Caco-2 (cell line): ENCODE measurements around the gene PRSS53. TPM values are rescaled to one million over a fixed set of nuclear protein-coding genes. Genes with fewer than 3 reads are reported as not detected.
A peak's percentile ranks its signal among the peaks of the same experiment; 100 is the strongest.

Experiments
- BruUV-seq: library from RNA; stranded (reverse); fragments of 400-500 nt; replicated peaks from 2 replicates; lab custom pipeline; 2021; lab: Mats Ljungman, UMichigan
- CTCF ChIA-PET: fragments of 300-600 bp; sonication (Branson Sonifier 250); formaldehyde crosslinking; loops from one replicate; lab custom pipeline; 2022; ENCODE audit warnings: antibody characterized with exemption; lab: Charles Lee
- POLR2A ChIA-PET: fragments of 300-600 bp; sonication (Branson Sonifier 250); formaldehyde crosslinking; loops from one replicate; lab custom pipeline; 2022; ENCODE audit warnings: antibody characterized with exemption; lab: Charles Lee
- DNase-seq, 2 experiments: peaks; one replicate each; pipeline versions ENCODE4 v3.0.0 to v3.0.0-alpha.2; 2020 to 2022
- H3K27me3 ChIP-seq: replicated peaks from 2 replicates; pipeline ENCODE4 v1.6.0; 2011; ENCODE audit warnings: low read length; ENCODE audit not compliant: control insufficient read depth, insufficient read depth
- H3K36me3 ChIP-seq: 2 replicates; pipeline ENCODE4 v1.5.1; 2011; ENCODE audit warnings: low read length; ENCODE audit not compliant: control insufficient read depth, insufficient read depth
- H3K4me1 ChIP-seq: fragments of 250-450 bp; sonication (Bioruptor Pico); 2 replicates; pipeline ENCODE4 v1.5.1; 2020; ENCODE audit warnings: mild to moderate bottlenecking
- H3K4me3 ChIP-seq: 2 replicates; pipeline ENCODE4 v1.5.1; 2011; ENCODE audit warnings: low read depth, mild to moderate bottlenecking, control low read depth, low read length
- H3K9me3 ChIP-seq: fragments of 250-450 bp; sonication (Bioruptor Pico); 2 replicates; pipeline ENCODE4 v1.5.1; 2020; ENCODE audit warnings: mild to moderate bottlenecking, moderate library complexity
- H3K27ac Mint-ChIP-seq: one replicate; pipeline ENCODE4 v1.8.0; 2022; ENCODE audit warnings: mixed read lengths; ENCODE audit not compliant: unreplicated experiment
- H3K27me3 Mint-ChIP-seq: one replicate; pipeline ENCODE4 v1.8.0; 2022; ENCODE audit warnings: mixed read lengths; ENCODE audit not compliant: insufficient read depth, unreplicated experiment
- H3K36me3 Mint-ChIP-seq: one replicate; pipeline ENCODE4 v1.8.0; 2022; ENCODE audit warnings: mild to moderate bottlenecking, mixed read lengths; ENCODE audit not compliant: insufficient read depth, unreplicated experiment
- H3K4me1 Mint-ChIP-seq: one replicate; pipeline ENCODE4 v1.8.0; 2022; ENCODE audit warnings: low read depth, mixed read lengths; ENCODE audit not compliant: unreplicated experiment
- H3K4me3 Mint-ChIP-seq: one replicate; pipeline ENCODE4 v1.8.0; 2022; ENCODE audit warnings: mild to moderate bottlenecking, moderate library complexity, mixed read lengths; ENCODE audit not compliant: unreplicated experiment
- H3K9me3 Mint-ChIP-seq: one replicate; pipeline ENCODE4 v1.8.0; 2022; ENCODE audit warnings: mixed read lengths; ENCODE audit not compliant: unreplicated experiment
- intact Hi-C: fragments of 100-400 bp; cut with micrococcal nuclease; formaldehyde crosslinking; loops from one replicate; pipeline ENCODE4 v1.10.0; 2022; ENCODE audit not compliant: unreplicated experiment
- total RNA-seq: library from RNA; stranded (reverse); gene quantifications from 2 replicates; pipeline ENCODE4 v1.2.3, GENCODE V29; 2022
- TF ChIP-seq, protein P1 (sequence below), 2 experiments: fragments of 200-600 bp in 1 of 2; IDR thresholded peaks; 1 replicate in 1 of 2; 2 replicates in 1 of 2; pipeline versions ENCODE4 v1.5.1 to v1.8.0; 2011 to 2022; ENCODE audit warnings: antibody characterized with exemption in 1 of 2, control low read depth in 1 of 2, inconsistent platforms in 1 of 2, low read depth in 1 of 2, low read length in 1 of 2, mild to moderate bottlenecking in 1 of 2, moderate library complexity in 1 of 2; ENCODE audit not compliant: insufficient read depth in 1 of 2, severe bottlenecking in 1 of 2, unreplicated experiment in 1 of 2

Gene PRSS53
- total RNA-seq, 1 experiment from 2014 or later, result 1.8 TPM

DNA sequence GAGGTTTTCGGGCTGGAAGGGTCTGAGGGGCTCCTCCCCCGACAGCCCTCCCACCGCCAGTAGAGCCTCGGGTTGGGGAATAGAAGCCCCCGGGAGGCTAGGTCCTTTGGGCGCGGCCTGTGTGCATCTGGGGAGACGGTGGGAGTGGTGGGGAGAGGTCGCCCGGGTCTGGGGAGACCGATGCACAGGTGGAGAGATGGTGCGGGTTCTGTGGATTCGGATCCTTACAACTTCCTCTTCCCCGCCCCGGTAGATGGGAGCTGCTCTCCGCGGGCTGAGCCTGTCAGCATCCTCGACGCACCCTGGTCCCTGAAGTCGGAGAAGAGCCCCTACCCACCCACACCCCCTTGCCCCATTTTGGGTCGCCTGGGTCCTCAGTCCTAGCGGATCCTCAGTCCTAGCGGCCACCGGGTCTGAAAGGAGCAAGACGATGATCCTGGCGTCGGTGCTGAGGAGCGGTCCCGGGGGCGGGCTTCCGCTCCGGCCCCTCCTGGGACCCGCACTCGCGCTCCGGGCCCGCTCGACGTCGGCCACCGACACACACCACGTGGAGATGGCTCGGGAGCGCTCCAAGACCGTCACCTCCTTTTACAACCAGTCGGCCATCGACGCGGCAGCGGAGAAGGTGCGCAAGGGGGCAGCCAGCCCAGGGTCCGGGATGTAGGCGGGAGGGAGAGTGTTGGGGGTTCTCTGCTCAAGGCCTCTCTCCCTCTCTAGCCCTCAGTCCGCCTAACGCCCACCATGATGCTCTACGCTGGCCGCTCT lies 20.2 kb upstream of the PRSS53 start:
- peak overlapping the region; percentile 79 for H3K4me3 Mint-ChIP-seq
- DNase-seq, result no peak
- Histone ChIP-seq H3K36me3 (no peaks in the 10 kb centered on the region), H3K4me3 (peak overlapping the region; percentile 97), H3K9me3 (no peaks in the 10 kb centered on the region), H3K27me3 (no peaks in the 10 kb centered on the region), H3K4me1 (peaks cover 8% of the 10 kb centered on the region)
- peaks cover 13% of the 10 kb centered on the region for H3K36me3 Mint-ChIP-seq
- TSS peak; percentile 29 for BruUV-seq
- ChIA-PET CTCF (no interaction called here), POLR2A (no interaction called here)
- intact Hi-C loops, result loop anchor here (5.0 kb wide), 1 partner anchor 33 kb away; no protein-coding TSS in a partner anchor
- H3K4me1 Mint-ChIP-seq, result peaks cover 12% of the 10 kb centered on the region
- peak overlapping the region; percentile 59 for H3K27ac Mint-ChIP-seq
- TF ChIP-seq, protein P1, sequence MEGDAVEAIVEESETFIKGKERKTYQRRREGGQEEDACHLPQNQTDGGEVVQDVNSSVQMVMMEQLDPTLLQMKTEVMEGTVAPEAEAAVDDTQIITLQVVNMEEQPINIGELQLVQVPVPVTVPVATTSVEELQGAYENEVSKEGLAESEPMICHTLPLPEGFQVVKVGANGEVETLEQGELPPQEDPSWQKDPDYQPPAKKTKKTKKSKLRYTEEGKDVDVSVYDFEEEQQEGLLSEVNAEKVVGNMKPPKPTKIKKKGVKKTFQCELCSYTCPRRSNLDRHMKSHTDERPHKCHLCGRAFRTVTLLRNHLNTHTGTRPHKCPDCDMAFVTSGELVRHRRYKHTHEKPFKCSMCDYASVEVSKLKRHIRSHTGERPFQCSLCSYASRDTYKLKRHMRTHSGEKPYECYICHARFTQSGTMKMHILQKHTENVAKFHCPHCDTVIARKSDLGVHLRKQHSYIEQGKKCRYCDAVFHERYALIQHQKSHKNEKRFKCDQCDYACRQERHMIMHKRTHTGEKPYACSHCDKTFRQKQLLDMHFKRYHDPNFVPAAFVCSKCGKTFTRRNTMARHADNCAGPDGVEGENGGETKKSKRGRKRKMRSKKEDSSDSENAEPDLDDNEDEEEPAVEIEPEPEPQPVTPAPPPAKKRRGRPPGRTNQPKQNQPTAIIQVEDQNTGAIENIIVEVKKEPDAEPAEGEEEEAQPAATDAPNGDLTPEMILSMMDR (IDR thresholded peaks at IDR 0.05; ENCODE audit: insufficient read depth in 1 of 2, low read depth in 1 of 2, low read length in 1 of 2, severe bottlenecking in 1 of 2, unreplicated experiment in 1 of 2), result no peak
- no peaks in the 10 kb centered on the region for H3K27me3 Mint-ChIP-seq
- no peaks in the 10 kb centered on the region for H3K9me3 Mint-ChIP-seq

DNA sequence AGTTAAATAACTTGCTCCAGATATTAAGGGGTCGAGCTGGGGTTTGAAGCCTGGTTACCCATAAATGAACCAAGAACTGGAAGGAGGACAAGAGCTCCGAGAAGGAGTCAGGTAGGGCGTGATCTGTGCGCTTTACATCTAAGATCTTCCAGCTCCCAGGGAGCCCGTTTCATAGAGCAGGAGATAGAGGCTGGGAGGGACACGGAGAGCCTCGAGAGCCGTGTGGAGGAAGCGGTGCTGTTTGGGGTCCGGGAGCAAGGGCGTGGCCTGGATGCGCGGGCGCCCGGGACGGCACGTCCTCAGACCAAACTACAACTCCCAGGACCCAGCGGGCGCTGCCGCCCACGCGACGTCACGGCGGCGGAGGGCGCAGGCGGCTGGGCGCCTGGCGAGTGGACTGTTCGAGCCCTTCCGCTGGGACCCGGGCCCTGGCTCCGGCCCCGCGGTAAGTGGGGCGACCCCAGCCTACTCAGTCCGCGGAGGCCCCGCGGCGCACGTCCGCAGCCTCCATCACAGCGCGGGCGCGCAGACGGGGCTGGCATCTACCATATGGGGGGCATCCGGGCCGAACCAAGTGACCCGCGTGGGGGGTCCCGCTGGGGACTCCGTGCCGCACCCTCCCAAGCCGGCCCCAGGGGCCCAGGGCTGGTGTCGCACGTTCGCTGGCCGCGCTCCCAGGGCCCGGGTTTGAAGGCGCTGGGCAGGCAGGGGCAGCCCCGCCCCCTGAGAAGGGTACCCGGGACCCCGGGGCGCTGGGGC lies 19.5 kb upstream of the PRSS53 start, which contains the start of gene BCKDK:
TSS of gene BCKDK (plus strand) at position 352 of the 759 bp plus-strand sequence. CDS start 838 bp downstream, outside the sequence.
- TF ChIP-seq, protein P1 (IDR thresholded peaks at IDR 0.05; ENCODE audit: insufficient read depth in 1 of 2, low read depth in 1 of 2, low read length in 1 of 2, severe bottlenecking in 1 of 2, unreplicated experiment in 1 of 2), result no peak
- Histone ChIP-seq H3K4me3 (peak within 1 kb of the TSS; percentile 97), H3K27me3 (no peaks in the 10 kb centered on the region), H3K4me1 (peaks cover under 1% of the 10 kb centered on the region), H3K36me3 (no peaks in the 10 kb centered on the region), H3K9me3 (no peaks in the 10 kb centered on the region)
- peaks cover 13% of the 10 kb centered on the region for H3K36me3 Mint-ChIP-seq
- DNase-seq, result peak; percentile 64 to 75
- peaks cover 7% of the 10 kb centered on the region for H3K9me3 Mint-ChIP-seq
- ChIA-PET CTCF (interaction anchor here (0.5 kb wide), 1 partner anchor 26 kb away, joined by 3 read pairs; no protein-coding TSS in a partner anchor), POLR2A (no interaction called here)
- no TSS peak for BruUV-seq
- intact Hi-C loops, result loop anchor here (5.0 kb wide), 1 partner anchor 34 kb away; no protein-coding TSS in a partner anchor
- H3K27ac Mint-ChIP-seq, result peak within 1 kb of the TSS; percentile 73
- no peaks in the 10 kb centered on the region for H3K27me3 Mint-ChIP-seq
- H3K4me1 Mint-ChIP-seq, result peaks cover 6% of the 10 kb centered on the region
- peak within 1 kb of the TSS; percentile 79 for H3K4me3 Mint-ChIP-seq

DNA sequence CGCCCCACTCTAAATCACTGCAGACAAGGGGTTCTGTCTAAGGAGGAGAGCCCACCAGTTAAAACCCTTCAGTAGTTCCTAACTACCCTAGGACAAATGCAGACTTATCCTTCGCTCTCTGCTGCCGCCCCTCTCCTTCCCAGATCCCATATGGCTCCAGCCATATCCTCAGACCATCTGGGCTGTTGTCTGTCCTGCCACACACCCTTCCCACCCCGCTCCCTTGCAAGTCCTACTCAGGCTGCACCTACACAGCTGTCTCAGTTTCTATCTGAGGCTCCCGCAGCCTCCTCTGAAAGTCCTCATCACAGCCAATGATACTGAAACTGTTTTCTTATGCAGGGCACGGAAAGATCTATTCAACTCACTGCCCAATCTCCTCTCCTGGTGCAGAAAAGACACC lies 18.7 kb upstream of the PRSS53 start:
- H3K9me3 Mint-ChIP-seq, result peaks cover 9% of the 10 kb centered on the region
- intact Hi-C loops, result loop anchor here (5.0 kb wide), 1 partner anchor 35 kb away; no protein-coding TSS in a partner anchor
- DNase-seq, result no peak

More for the DNA sequence above, 18.7 kb upstream of the PRSS53 start:
- H3K36me3 ChIP-seq, result no peaks in the 10 kb centered on the region
- peak overlapping the region; percentile 79 for H3K4me3 Mint-ChIP-seq
- CTCF ChIA-PET, result interaction anchor here (0.5 kb wide), 1 partner anchor 27 kb away, joined by 3 read pairs; no protein-coding TSS in a partner anchor
- TF ChIP-seq, protein P1 (IDR thresholded peaks at IDR 0.05; ENCODE audit: insufficient read depth in 1 of 2, low read depth in 1 of 2, low read length in 1 of 2, severe bottlenecking in 1 of 2, unreplicated experiment in 1 of 2), result no peak
- H3K9me3 ChIP-seq, result no peaks in the 10 kb centered on the region
- H3K27ac Mint-ChIP-seq, result no peak overlapping the region
- no peaks in the 10 kb centered on the region for H3K4me1 ChIP-seq
- peak overlapping the region; percentile 97; the same call in 1 of the 2 replicates for H3K4me3 ChIP-seq
- peaks cover 6% of the 10 kb centered on the region for H3K4me1 Mint-ChIP-seq
- H3K36me3 Mint-ChIP-seq, result peaks cover 13% of the 10 kb centered on the region
- H3K27me3 Mint-ChIP-seq, result no peaks in the 10 kb centered on the region
- POLR2A ChIA-PET, result no interaction called here
- no TSS peak for BruUV-seq
- H3K27me3 ChIP-seq, result no peaks in the 10 kb centered on the region
